ENCODE results near the gene MYL3.
"Not testable (repeated sequence)": the region's sequence is repeated elsewhere in the genome, so short reads cannot be mapped to it uniquely, and the experiment has no call there.

Gene MYL3

GRCh38 chr3:46821553-46821952 is 41.7 kb downstream of the MYL3 start:
- DNase-seq, result no peak

- DNase-seq, result no peak
Observed at GRCh38 chr3:46820852-46821251, 42.4 kb downstream of the MYL3 start.

GRCh38 chr3:46812237-46812791 is 50.9 kb downstream of the MYL3 start:
- peak; percentile 58 for DNase-seq

GRCh38 chr3:46811615-46812236 is 51.5 kb downstream of the MYL3 start:
- no peak for DNase-seq

- not testable (repeated sequence) for DNase-seq
Observed at GRCh38 chr3:46808766-46809165, 54.5 kb downstream of the MYL3 start.
